Transverse colon (tissue), 3 donors: ENCODE results near the gene POLR3C.

Experiments used
- EP300 ChIP-seq: sonication (generic); formaldehyde crosslinking; IDR thresholded peaks from one replicate; pipeline ENCODE4 v1.6.1; 2017; ENCODE audit warnings: antibody characterized with exemption, low read depth
- POLR2A ChIP-seq: fragments of 450-650 bp; IDR thresholded peaks from one replicate; pipeline ENCODE4 v1.6.1; 2016; ENCODE audit warnings: antibody characterized with exemption, mild to moderate bottlenecking, moderate library complexity
- TF ChIP-seq, protein P1 (sequence below), 5 experiments: fragments of 200-600 bp in 3 of 5; fragments of 450-650 bp in 2 of 5; sonication (generic) in 3 of 5; IDR thresholded peaks; 1 replicate in 2 of 5; 2 replicates in 3 of 5; pipeline ENCODE4 v1.5.1; 2016 to 2017; ENCODE audit warnings: antibody characterized with exemption in 5 of 5, inconsistent platforms in 3 of 5, mild to moderate bottlenecking in 2 of 5, moderate library complexity in 1 of 5

DNA sequence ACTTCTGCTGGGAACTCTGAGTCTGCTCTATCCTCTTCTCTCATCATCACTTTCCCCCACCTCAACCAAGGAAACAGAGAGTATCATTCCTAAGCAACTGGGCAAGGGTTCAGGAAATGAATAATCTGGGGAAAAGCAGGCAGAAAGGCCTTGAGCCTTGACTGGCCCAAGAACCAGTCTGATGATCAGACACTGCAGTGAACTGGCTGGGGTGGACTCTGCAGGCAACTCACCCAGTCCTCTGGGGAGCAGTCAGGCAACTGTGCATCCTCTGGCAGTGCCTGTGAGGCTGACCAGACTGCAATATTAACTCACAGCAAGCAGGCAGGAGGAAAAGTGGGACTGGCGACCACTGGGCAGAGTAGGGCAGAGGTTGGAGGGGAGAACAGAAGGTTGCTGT lies 60.7 kb downstream of the POLR3C start:
- TF ChIP-seq POLR2A (no peak), EP300 (no peak)
- TF ChIP-seq, protein P1, sequence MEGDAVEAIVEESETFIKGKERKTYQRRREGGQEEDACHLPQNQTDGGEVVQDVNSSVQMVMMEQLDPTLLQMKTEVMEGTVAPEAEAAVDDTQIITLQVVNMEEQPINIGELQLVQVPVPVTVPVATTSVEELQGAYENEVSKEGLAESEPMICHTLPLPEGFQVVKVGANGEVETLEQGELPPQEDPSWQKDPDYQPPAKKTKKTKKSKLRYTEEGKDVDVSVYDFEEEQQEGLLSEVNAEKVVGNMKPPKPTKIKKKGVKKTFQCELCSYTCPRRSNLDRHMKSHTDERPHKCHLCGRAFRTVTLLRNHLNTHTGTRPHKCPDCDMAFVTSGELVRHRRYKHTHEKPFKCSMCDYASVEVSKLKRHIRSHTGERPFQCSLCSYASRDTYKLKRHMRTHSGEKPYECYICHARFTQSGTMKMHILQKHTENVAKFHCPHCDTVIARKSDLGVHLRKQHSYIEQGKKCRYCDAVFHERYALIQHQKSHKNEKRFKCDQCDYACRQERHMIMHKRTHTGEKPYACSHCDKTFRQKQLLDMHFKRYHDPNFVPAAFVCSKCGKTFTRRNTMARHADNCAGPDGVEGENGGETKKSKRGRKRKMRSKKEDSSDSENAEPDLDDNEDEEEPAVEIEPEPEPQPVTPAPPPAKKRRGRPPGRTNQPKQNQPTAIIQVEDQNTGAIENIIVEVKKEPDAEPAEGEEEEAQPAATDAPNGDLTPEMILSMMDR (IDR thresholded peaks at IDR 0.05): no peak
